DND-41 (cell line): ENCODE data around the gene MTM1.

Experiments
- ATAC-seq: fragments of 200-7000 bp; cut with Tn5 transposase; 3 replicates; pipeline ENCODE4 v1.9.1; 2021; ENCODE audit warnings: low read depth; ENCODE audit not compliant: insufficient read depth
- DNase-seq: peaks from one replicate; pipeline ENCODE4 v3.0.0-alpha.2; 2020
- H2AFZ ChIP-seq: 2 replicates; pipeline ENCODE4 v1.6.0; 2012; ENCODE audit warnings: low read depth, low read length
- H3K27ac ChIP-seq: 2 replicates; pipeline ENCODE4 v1.5.1; 2012; ENCODE audit warnings: low read length, inconsistent platforms
- H3K27me3 ChIP-seq: fragments of 200-600 bp; sonication (generic); 2 replicates; pipeline ENCODE4 v1.6.0; 2012; ENCODE audit warnings: low read length, mild to moderate bottlenecking, inconsistent platforms; ENCODE audit not compliant: insufficient read depth, poor library complexity
- H3K36me3 ChIP-seq: 2 replicates; pipeline ENCODE4 v1.5.1; 2012; ENCODE audit warnings: low read length, inconsistent platforms; ENCODE audit not compliant: insufficient read depth
- H3K4me1 ChIP-seq: 2 replicates; pipeline ENCODE4 v1.5.1; 2012; ENCODE audit warnings: mild to moderate bottlenecking, low read length; ENCODE audit not compliant: insufficient read depth
- H3K4me2 ChIP-seq: 2 replicates; pipeline ENCODE4 v1.6.0; 2012; ENCODE audit warnings: mild to moderate bottlenecking, moderate library complexity, low read length, inconsistent platforms; ENCODE audit not compliant: insufficient read depth
- H3K4me3 ChIP-seq, 2 experiments: fragments of 200-600 bp in 1 of 2; shearing (Covaris generic) in 1 of 2; 2 replicates each; pipeline ENCODE4 v1.5.1; 2012 to 2016; ENCODE audit warnings: inconsistent platforms in 2 of 2, low read length in 2 of 2, mild to moderate bottlenecking in 2 of 2, low read depth in 1 of 2, moderate library complexity in 1 of 2
- H3K79me2 ChIP-seq: 2 replicates; pipeline ENCODE4 v1.6.0; 2012; ENCODE audit warnings: low read length, inconsistent platforms; ENCODE audit not compliant: insufficient read depth
- H3K9ac ChIP-seq: 2 replicates; pipeline ENCODE4 v1.6.0; 2012; ENCODE audit warnings: low read depth, mild to moderate bottlenecking, inconsistent platforms, low read length, moderate library complexity
- H3K9me3 ChIP-seq: 2 replicates; pipeline ENCODE4 v1.5.1; 2012; ENCODE audit warnings: low read length, moderate library complexity, mild to moderate bottlenecking, inconsistent platforms; ENCODE audit not compliant: insufficient read depth, severe bottlenecking
- H4K20me1 ChIP-seq: 2 replicates; pipeline ENCODE4 v1.6.0; 2012; ENCODE audit warnings: low read length; ENCODE audit not compliant: insufficient read depth
- EZH2 ChIP-seq: IDR thresholded peaks from 3 replicates; pipeline ENCODE4 v1.6.1; 2012; ENCODE audit warnings: borderline replicate concordance, low read depth, mild to moderate bottlenecking, moderate library complexity, low read length, inconsistent platforms; ENCODE audit not compliant: severe bottlenecking
- TF ChIP-seq, protein P1 (sequence below): IDR thresholded peaks from 2 replicates; pipeline ENCODE4 v1.5.1; 2012; ENCODE audit warnings: borderline replicate concordance, low read length, moderate library complexity, mild to moderate bottlenecking; ENCODE audit not compliant: poor library complexity, severe bottlenecking; ENCODE audit errors: extremely low read depth

Gene MTM1

DNA sequence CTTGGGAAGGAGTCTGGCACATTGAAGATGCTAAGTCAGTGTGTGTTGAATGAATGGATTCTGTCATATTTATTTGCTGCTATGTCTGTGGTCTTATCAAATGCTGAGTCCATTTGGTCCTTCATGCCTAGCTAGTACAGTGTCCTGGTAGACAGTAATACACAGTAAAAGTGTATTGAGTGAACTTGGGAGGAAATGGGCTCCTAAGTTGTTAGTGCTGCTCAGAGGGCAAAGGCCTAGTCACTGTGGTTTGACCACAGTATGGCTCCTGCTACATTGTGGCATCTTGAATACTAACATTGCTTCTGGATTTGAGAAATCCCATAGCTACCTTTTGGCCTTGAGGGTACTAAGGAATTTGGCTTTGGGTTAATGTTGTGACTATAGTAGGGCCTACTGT is 33.9 kb downstream of the MTM1 start:
- H3K79me2 ChIP-seq, result no peaks in the 10 kb centered on the region

DNA sequence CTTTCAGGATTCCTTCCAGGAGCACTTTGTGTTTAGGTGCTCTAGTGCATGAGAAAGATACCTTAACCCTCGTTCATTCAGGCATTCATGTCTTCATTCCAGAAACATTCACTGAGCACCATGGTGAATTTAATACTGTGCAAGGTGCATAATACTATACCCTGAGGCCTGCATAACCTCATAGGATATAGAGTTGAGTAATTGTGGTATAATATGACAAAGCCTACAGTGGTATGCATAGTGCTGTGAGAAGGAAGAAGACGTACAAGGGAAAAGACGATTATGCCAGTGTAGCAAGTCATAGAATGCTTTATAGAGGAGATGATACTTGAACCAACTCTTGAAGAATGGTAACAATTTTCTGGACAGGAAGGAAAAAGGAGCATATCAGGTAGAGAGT is 34.3 kb downstream of the MTM1 start:
- H3K9ac ChIP-seq, result no peak overlapping the region
- no peak overlapping the region for H3K27ac ChIP-seq
- no peaks in the 10 kb centered on the region for H4K20me1 ChIP-seq
- H3K4me1 ChIP-seq, result no peaks in the 10 kb centered on the region
- H3K36me3 ChIP-seq, result peaks cover 15% of the 10 kb centered on the region; the same call in 1 of the 2 replicates
- no peaks in the 10 kb centered on the region for H3K79me2 ChIP-seq
- TF ChIP-seq, protein P1, sequence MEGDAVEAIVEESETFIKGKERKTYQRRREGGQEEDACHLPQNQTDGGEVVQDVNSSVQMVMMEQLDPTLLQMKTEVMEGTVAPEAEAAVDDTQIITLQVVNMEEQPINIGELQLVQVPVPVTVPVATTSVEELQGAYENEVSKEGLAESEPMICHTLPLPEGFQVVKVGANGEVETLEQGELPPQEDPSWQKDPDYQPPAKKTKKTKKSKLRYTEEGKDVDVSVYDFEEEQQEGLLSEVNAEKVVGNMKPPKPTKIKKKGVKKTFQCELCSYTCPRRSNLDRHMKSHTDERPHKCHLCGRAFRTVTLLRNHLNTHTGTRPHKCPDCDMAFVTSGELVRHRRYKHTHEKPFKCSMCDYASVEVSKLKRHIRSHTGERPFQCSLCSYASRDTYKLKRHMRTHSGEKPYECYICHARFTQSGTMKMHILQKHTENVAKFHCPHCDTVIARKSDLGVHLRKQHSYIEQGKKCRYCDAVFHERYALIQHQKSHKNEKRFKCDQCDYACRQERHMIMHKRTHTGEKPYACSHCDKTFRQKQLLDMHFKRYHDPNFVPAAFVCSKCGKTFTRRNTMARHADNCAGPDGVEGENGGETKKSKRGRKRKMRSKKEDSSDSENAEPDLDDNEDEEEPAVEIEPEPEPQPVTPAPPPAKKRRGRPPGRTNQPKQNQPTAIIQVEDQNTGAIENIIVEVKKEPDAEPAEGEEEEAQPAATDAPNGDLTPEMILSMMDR, result no peak
- no peak for TF ChIP-seq EZH2
- ATAC-seq (no peak), DNase-seq (no peak)
- no peak overlapping the region for H2AFZ ChIP-seq
- no peaks in the 10 kb centered on the region for H3K9me3 ChIP-seq
- H3K27me3 ChIP-seq, result no peaks in the 10 kb centered on the region
- no peak overlapping the region for H3K4me2 ChIP-seq
- no peak overlapping the region for H3K4me3 ChIP-seq

More for the DNA sequence above, 33.9 kb downstream of the MTM1 start:
- Histone ChIP-seq H3K27me3 (no peaks in the 10 kb centered on the region), H3K4me3 (no peak overlapping the region), H2AFZ (no peak overlapping the region), H3K4me1 (no peaks in the 10 kb centered on the region), H3K9ac (no peak overlapping the region), H4K20me1 (no peaks in the 10 kb centered on the region), H3K27ac (no peak overlapping the region), H3K4me2 (no peak overlapping the region), H3K9me3 (no peaks in the 10 kb centered on the region), H3K36me3 (peaks cover 15% of the 10 kb centered on the region; the same call in 1 of the 2 replicates)
- DNase-seq, result no peak
- TF ChIP-seq, protein P1, result no peak
- TF ChIP-seq EZH2, result no peak
- no peak for ATAC-seq

DNA sequence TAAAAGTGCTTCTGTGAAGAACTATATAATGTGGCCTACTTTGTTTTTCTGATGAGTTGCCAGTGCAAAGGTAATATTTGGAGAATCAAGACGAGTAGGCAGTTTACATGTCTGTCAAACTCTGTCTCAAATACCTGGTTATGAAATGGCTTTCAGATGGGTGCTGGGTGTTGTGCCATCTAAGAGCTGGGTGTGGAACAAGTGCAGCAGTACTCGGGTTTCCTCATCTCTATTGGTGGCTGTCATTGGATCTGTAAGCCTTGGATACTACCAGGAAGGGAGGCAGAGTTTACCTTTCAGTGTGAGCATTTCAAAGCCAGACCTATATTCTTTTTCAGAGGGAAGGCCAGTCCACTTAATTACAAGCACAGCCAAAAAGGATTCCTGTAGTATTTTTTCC is 37.2 kb downstream of the MTM1 start:
- no peak overlapping the region for H3K9ac ChIP-seq
- H3K4me1 ChIP-seq, result no peaks in the 10 kb centered on the region
- DNase-seq (no peak), ATAC-seq (no peak)
- H2AFZ ChIP-seq, result no peak overlapping the region
- H3K4me3 ChIP-seq, result no peak overlapping the region
- peaks cover 12% of the 10 kb centered on the region; the same call in 1 of the 2 replicates for H3K36me3 ChIP-seq
- no peak overlapping the region for H3K4me2 ChIP-seq
- H3K27me3 ChIP-seq, result no peaks in the 10 kb centered on the region
- H3K27ac ChIP-seq, result no peak overlapping the region
- no peaks in the 10 kb centered on the region for H3K79me2 ChIP-seq
- TF ChIP-seq, protein P1, result no peak
- TF ChIP-seq EZH2, result no peak
- H3K9me3 ChIP-seq, result no peaks in the 10 kb centered on the region
- H4K20me1 ChIP-seq, result no peaks in the 10 kb centered on the region

DNA sequence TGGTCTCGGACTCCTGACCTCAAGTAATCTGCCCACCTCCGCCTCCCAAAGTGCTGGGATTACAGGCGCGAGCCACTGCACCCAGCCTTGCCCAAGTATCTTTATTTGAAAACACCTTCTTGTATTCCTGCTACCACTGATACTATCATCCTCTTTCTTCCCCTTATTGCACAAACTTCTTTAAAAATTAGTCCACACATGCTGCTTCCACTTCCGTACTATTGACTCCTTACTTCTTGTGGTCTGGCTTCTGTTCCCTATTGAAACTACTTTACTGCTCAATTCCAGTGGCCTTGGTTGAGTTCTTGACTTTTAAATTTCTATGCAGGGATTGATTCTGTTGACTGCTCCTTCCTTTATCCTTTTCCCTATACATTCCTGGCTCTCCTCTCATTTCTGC is 38.8 kb downstream of the MTM1 start:
- no peaks in the 10 kb centered on the region for H3K4me1 ChIP-seq
- ATAC-seq (no peak), DNase-seq (no peak)
- no peak overlapping the region for H3K27ac ChIP-seq
- no peak overlapping the region for H3K9ac ChIP-seq
- peaks cover 12% of the 10 kb centered on the region; the same call in 1 of the 2 replicates for H3K36me3 ChIP-seq
- H3K4me3 ChIP-seq, result no peak overlapping the region
- no peaks in the 10 kb centered on the region for H3K27me3 ChIP-seq
- H3K79me2 ChIP-seq, result no peaks in the 10 kb centered on the region
- no peak overlapping the region for H3K4me2 ChIP-seq
- H4K20me1 ChIP-seq, result no peaks in the 10 kb centered on the region
- H3K9me3 ChIP-seq, result no peaks in the 10 kb centered on the region
- no peak for TF ChIP-seq EZH2
- TF ChIP-seq, protein P1, result no peak
- H2AFZ ChIP-seq, result no peak overlapping the region
